Activated CD8-positive, alpha-beta memory T cell treated with anti-CD3 and anti-CD28 coated beads for 1 hour (primary cell): Measurements from ENCODE around the gene AP1S1.
"Not testable (repeated sequence)": the region's sequence is repeated elsewhere in the genome, so short reads cannot be mapped to it uniquely, and the experiment has no call there.

Experiments
- DNase-seq, 2 donors: peaks; one replicate each; pipeline ENCODE4 v3.0.0-alpha.2; 2020; ENCODE audit warnings: low read depth in 1 of 2; ENCODE audit errors: extremely low read depth in 1 of 2

The AP1S1 gene

DNA sequence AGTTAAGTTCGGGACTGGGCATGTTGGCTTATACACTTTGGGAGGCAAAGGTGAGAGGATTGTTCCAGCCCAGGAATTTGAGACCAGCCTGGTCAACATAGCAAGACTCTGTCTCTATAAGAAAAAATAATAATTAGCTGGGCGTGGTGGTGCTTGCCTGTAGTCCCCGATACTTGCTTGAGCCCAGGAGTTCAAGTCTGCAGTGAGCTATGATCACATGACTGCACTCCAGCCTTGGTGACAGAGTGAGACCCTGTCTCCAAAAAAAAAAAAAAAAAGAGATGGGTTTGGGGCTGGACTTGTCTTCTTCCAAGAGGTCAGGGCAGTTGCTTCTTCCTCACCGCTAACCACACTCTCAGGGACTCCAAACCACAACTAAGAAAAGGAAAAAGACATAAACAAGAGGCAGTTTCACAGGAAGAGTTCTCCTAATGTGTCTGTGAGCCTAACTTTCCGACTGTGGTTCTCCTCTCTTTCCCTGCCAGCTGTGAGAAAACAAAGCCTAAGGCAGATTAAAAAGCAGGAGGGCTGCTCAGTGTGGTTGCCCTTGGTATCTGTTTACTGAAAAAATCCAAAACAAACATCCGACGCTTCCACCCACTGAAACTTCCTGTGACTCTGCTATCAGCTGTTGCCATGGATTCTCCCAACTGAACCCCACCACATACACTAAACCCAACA is 29.8 kb upstream of the AP1S1 start:
- DNase-seq, result no peak

DNA sequence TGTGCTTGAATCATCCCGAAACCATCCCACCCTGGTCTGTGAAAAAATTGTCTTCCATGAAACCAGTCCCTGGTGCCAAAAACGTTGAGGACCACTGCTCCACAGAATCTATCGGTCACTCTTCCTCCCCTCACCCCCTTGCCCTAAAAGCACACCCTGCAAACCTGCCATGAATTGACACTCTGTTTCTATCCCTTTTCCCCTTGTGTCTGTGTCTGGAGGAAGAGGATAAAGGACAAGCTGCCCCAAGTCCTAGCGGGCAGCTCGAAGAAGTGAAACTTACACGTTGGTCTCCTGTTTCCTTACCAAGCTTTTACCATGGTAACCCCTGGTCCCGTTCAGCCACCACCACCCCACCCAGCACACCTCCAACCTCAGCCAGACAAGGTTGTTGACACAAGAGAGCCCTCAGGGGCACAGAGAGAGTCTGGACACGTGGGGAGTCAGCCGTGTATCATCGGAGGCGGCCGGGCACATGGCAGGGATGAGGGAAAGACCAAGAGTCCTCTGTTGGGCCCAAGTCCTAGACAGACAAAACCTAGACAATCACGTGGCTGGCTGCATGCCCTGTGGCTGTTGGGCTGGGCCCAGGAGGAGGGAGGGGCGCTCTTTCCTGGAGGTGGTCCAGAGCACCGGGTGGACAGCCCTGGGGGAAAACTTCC is 28.2 kb upstream of the AP1S1 start:
- no peak for DNase-seq

DNA sequence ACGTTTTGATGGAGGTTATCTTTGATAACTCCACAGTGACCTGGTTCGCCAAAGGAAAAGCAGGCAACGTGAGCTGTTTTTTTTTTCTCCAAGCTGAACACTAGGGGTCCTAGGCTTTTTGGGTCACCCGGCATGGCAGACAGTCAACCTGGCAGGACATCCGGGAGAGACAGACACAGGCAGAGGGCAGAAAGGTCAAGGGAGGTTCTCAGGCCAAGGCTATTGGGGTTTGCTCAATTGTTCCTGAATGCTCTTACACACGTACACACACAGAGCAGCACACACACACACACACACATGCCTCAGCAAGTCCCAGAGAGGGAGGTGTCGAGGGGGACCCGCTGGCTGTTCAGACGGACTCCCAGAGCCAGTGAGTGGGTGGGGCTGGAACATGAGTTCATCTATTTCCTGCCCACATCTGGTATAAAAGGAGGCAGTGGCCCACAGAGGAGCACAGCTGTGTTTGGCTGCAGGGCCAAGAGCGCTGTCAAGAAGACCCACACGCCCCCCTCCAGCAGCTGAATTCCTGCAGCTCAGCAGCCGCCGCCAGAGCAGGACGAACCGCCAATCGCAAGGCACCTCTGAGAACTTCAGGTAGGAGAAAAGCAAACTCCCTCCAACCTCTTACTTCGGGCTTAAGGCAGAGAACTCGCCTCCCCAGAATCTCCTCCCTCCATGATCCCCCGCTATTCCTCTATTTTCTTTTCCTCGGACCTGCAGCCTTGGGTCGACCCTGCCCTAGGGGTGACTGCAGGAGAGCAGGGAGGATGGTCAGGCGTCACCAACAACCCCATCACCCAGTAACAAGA is 27.4 kb upstream of the AP1S1 start, which contains the start of gene SERPINE1:
TSS of gene SERPINE1 (plus strand) at position 454 of the 809 bp plus-strand sequence. CDS start 1,290 bp downstream, outside the sequence.
- peak; percentile 17 to 31 for DNase-seq

DNA sequence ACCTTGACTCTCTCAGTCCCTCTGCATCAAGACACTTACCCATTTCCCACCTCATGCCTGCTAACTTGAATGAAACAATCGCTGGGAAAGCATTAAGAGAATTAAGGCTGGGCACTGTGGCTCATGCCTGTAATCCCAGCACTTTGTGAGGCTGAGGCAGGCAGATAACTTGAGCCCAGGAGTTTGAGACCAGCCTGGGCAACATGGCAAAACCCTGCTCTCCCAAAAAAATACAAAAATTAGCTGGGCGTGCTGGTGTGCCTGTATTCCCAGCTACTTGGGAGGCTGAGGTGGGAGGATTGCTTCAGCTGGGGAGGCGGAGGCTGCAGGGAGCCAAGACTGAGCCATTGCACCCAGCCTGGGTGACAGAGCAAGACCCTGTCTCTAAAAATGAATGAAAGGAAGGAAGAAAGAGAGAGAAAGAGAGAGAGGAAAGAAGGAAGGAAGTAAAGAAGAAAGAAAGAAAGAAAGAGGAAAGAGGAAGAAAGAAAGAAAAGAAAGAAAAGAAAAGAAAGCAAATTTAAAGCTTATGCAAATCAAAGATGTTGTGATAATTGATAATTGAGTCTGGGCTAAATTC is 26.7 kb upstream of the AP1S1 start:
- no peak for DNase-seq

DNA sequence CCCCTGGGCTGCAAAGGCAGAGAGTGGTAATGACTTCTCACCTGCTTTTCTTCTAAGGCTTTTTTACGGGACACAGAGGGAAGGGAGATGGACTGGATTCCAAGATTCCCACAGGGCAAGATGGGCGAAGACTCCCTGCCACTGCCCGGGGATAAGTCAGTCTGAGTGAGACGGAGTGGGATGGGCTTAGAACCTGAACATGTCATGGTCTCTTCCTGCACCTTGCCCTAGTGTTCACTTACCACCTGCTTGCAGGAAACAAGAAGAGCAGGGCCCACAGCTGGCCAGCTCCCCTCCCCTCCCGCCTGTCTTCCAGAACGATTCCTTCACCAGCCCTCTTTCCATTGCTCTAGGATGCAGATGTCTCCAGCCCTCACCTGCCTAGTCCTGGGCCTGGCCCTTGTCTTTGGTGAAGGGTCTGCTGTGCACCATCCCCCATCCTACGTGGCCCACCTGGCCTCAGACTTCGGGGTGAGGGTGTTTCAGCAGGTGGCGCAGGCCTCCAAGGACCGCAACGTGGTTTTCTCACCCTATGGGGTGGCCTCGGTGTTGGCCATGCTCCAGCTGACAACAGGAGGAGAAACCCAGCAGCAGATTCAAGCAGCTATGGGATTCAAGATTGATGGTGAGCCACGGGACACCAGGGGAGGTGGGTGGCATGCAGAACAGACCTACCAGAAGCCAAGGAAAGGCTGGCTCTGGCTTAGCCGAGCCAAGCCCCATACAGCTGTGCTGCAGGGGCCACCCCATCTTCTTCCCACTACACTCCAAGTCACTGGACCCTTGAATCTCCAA is 26.0 kb upstream of the AP1S1 start:
- DNase-seq, result no peak

DNA sequence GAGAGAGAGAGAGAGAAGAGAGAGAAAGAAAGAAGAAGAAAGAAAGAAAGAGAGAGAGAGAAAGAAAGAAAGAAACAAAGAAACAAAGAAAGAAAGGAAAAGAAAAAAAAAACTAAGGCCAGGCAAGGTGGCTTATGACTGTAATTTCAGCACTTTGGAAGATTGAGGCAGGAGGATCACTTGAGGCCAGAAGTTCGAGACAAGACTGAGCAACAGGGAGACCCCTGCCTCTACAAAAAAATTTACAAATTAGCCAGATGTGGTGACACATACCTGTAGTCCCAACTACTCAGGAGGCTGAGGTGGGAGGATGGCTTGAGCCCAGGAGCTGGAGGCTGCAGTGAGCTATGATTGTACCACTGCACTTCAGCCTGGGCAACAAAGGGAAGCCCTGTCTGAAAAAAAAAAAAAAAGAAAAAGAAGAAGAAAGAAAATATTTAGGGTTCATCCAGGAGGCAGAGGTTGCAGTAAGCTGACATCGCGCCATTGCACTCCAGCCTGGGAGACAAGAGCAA is 24.6 kb upstream of the AP1S1 start:
- DNase-seq, result no peak

DNA sequence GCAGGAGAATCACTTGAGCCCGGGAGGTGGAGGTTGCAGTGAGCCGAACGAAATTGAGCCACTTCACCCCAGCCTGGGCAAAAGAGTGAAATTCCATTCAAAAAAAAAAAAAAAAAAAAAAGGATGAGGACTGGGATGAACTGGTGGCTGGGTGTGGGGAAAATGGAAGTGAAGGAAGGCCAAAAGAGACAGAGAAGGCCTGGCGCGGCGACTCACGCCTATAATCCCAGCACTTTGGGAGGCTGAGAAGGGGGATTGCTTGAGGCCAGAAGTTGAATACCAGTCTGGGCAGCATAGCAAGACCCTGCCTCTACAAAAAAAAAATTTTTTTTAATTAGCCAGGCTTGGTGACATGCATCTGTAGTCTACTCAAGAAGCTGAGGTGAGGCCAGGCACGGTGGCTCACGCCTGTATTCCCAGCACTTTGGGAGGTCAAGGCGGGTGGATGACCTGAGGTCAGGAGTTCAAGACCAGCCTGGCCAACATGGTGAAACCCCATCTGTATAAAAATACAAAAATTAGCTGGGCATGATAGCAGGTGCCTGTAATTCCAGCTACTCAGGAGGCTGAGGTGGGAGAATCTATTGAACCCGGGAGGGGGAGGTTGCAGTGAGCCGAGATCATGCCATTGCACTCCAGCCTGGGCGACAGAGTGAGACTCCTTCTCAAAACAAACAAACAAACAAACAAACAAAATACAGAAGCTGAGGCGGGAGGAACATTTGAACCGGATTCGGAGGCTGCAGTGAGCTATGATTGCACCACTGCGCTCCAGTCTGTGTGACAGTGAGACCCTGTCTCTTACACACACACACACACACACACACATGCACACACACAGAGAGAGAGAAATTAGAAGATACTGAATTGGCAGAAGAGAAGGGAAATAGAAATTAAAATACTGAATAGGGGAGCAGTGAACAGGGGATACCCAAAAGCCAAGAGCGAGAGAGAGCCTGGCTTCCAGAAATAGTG is 21.4 kb upstream of the AP1S1 start:
- DNase-seq, result not testable (repeated sequence)

DNA sequence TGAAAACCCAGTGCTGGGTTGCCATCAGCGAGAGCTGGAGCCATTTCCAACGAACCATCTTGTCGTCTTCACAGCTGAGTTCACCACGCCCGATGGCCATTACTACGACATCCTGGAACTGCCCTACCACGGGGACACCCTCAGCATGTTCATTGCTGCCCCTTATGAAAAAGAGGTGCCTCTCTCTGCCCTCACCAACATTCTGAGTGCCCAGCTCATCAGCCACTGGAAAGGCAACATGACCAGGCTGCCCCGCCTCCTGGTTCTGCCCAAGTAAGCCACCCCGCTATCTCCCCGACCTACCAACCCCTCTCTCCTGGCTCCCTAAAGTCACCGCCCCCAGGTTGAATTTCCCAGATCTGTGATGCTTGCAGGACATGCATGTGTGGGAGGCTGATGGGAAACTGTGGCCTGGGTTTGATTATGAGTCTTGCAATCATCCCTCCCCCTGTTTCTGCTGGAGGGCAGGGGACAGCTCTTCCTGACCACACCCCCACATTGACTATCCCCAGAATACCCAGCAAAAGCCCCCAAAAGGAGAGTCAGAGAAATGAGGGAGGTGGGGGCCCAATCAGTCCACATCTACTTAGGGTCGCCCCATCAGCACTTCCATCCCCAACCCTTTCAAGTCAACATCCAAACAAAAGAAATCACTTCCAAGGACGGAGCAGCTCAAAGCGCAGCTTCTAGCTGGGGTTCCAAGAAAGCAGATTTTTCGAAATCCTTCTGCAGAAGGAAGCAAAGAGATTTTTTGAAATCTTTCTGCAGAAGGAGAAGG is 20.5 kb upstream of the AP1S1 start:
- DNase-seq, result no peak

DNA sequence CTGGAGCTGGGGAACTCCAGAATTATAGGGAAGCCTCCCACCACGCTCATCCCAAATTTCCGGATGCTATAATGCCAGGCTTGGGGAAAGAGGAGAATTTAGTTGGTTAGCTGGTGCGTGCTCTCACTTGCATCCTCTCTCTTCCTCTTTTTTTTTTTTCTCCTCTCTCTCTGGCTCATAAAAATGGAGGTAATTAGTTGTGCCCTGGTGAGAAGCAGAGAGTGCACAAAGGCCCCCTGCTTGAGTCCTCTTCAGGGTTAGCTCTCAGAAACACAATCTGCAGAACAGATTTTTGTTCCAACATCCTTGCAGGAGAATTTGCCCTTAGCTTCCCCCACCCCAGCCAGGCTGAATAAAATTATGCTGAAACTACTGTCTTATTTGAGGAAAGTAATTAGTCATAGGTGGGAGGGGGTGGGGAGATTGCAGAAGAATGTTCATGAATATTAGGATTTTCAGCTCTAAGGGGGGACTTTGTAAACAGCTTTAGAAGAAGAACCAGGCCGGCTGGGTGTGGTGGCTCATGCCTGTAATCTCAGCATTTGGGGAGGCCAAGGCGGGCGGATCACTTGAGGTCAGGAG is 19.8 kb upstream of the AP1S1 start:
- no peak for DNase-seq

DNA sequence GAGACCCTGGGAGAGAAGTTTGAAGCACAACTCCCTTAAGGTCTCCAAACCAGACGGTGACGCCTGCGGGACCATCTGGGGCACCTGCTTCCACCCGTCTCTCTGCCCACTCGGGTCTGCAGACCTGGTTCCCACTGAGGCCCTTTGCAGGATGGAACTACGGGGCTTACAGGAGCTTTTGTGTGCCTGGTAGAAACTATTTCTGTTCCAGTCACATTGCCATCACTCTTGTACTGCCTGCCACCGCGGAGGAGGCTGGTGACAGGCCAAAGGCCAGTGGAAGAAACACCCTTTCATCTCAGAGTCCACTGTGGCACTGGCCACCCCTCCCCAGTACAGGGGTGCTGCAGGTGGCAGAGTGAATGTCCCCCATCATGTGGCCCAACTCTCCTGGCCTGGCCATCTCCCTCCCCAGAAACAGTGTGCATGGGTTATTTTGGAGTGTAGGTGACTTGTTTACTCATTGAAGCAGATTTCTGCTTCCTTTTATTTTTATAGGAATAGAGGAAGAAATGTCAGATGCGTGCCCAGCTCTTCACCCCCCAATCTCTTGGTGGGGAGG is 16.5 kb upstream of the AP1S1 start:
- no peak for DNase-seq

DNA sequence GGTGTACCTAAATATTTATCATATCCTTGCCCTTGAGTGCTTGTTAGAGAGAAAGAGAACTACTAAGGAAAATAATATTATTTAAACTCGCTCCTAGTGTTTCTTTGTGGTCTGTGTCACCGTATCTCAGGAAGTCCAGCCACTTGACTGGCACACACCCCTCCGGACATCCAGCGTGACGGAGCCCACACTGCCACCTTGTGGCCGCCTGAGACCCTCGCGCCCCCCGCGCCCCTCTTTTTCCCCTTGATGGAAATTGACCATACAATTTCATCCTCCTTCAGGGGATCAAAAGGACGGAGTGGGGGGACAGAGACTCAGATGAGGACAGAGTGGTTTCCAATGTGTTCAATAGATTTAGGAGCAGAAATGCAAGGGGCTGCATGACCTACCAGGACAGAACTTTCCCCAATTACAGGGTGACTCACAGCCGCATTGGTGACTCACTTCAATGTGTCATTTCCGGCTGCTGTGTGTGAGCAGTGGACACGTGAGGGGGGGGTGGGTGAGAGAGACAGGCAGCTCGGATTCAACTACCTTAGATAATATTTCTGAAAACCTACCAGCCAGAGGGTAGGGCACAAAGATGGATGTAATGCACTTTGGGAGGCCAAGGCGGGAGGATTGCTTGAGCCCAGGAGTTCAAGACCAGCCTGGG is 15.9 kb upstream of the AP1S1 start:
- peak; percentile 69 to 71 for DNase-seq

DNA sequence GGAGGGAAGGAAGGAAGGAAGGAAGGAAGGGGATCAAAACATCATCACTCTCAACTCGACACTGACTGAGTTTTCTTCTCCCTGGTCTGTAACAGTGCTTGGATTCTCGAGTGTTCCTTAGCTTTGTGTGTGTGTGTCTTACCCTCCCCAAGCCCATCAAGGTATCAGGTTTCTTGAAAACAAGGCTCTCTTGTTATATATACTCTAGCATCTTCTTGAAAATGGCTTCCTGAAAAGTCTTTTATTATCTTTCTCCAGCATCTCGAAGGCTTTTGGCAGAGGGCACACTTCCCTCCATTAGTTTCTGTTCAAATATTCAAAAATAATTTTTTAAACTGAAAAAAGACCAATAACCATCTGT is 14.0 kb upstream of the AP1S1 start:
- no peak for DNase-seq

DNA sequence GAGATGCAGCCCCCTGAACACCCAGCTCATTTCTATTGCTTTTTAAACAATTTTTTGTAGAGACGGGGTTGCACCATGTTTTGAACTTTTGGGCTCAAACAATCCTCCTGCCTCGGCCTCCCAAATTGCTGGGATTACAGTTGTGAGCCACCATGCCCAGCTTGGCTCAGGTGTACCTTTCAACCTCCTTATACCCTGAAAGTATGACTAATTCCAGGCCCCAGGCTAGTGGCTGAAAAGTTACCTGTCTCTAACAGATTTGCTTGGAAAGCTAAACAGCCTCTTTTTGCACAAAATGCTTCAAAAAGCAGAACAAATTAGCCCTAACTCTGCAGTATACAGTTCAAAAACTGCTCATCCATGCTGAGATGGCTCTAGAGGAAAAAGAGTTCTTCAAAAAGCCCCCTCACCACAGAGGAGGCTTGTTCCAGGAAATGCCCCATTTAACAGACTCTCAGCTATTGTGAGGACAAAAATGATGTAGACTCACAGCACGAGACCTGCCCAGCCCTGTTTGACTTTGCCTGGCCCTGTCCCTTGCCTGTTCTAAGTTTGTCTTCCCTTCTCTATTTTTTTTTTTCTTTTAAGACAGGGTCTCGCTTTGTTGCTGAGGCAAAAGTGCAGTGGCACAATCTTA is 13.4 kb upstream of the AP1S1 start:
- no peak for DNase-seq

DNA sequence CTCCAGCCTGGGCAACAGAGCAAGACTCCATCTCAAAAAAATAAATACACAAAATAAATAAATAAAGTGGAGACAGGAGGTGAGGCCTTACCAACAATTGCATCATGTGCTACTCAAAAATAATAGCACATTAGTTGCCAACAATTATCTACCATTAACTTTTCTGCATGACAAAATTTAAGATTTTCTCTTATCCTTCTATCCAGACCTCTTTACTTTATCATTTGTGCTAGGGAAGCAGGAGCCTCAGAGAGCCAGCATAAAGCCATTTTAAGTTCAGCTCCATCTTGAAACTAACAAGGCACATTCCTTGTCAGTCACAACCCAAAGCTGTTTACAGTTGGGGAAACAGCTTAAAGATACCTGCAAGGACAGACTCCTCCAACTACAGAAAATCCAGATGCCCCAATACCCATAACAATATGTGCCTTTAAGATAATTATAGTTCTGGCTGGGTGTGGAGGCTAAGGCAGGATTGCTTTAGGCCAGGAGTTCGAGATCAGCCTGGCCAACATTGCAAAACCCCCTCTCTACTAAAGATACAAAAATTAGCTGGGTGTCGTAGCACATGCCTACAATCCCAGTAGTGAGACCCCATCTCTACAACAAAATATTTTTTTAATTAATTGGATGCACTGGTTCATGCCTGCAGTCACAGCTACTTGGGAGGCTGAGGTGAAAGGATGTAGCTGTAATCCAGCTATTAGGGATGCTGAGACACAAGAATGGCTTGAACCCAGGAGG is 2.2 kb upstream of the AP1S1 start:
- DNase-seq, result no peak

DNA sequence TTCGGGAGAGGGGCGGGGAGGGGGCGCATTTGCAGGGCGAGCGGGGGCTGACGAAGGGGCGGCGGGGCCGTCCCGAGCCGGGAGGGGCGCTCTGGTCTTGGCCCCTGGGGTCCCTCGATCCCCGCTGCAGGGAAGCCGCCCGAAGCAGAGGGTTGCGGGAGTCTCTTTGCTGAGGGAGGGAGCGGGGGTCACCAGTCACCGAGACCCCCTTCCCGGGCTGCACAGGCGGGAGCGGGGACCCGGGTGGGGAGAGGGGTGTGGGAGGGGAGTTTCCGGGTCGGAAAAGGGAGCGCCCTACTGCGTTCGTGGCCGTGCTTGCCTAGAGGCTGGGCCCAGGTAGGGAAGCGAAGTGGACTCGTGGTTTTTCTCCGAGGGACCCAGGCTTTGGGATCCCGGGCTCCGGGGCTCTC is 422 bp downstream of the AP1S1 start:
- DNase-seq, result no peak

DNA sequence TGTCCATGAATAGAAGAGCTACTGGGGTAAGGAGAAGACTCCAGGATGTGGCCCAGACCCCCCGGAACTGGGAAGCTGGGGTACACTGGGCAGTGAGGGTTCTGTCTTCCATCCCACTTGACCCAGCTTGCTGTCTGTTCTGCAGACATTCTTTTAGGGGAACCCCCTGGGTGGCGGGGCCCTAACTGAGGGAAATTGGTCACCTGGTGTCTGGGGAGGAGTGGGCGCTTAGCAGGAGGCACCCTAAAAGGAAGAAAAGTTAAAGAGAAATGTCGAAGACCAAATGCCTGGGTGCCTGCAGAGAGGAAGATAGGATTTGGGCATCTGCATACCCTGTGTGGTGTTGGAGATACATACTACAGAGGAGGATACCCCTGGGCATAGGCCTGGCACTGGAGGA is 1.0 kb downstream of the AP1S1 start:
- no peak for DNase-seq
